Prostate gland (tissue), 2 donors: ENCODE measurements around the gene KRT12. TPM values are rescaled to one million over a fixed set of nuclear protein-coding genes. Genes with fewer than 3 reads are reported as not detected.

Experiments
- DNase-seq: peaks from one replicate; pipeline ENCODE4 v3.0.0-alpha.2; 2019; ENCODE audit warnings: low spot score
- H3K27ac ChIP-seq, 2 donors: fragments of 200-600 bp; sonication (generic); 2 replicates each; pipeline ENCODE4 v1.5.1; 2017 to 2019
- H3K27me3 ChIP-seq: fragments of 200-600 bp; sonication (generic); replicated peaks from 2 replicates; pipeline ENCODE4 v1.5.1; 2019; ENCODE audit not compliant: insufficient read depth
- H3K36me3 ChIP-seq, 2 donors: fragments of 200-600 bp; sonication (generic); 1 replicate in 1 of 2; 2 replicates in 1 of 2; pipeline versions ENCODE4 v1.5.1 to v1.8.1; 2017 to 2019
- H3K4me1 ChIP-seq: fragments of 200-600 bp; sonication (generic); replicated peaks from 2 replicates; pipeline ENCODE4 v1.5.1; 2019
- H3K4me3 ChIP-seq, 2 donors: fragments of 200-600 bp; sonication (generic); 2 replicates each; pipeline ENCODE4 v1.5.1; 2017 to 2019
- H3K9me3 ChIP-seq: fragments of 200-600 bp; sonication (generic); 2 replicates; pipeline ENCODE4 v1.5.1; 2017
- POLR2A ChIP-seq: fragments of 450-650 bp; IDR thresholded peaks from one replicate; pipeline ENCODE4 v1.6.1; 2016; ENCODE audit warnings: antibody characterized with exemption, mild to moderate bottlenecking
- POLR2AphosphoS5 ChIP-seq: sonication (generic); formaldehyde crosslinking; IDR thresholded peaks from one replicate; pipeline ENCODE4 v1.6.1; 2017; ENCODE audit warnings: antibody characterized with exemption
- WGBS: methylation state at CpG from one replicate; pipeline ENCODE4 v1.1.5; 2018; 5-methylcytosine and 5-hydroxymethylcytosine counted together
- intact Hi-C: fragments of 100-400 bp; cut with DNase I; formaldehyde crosslinking; loops from one replicate; pipeline ENCODE4 v1.14.2; 2022
- total RNA-seq, 2 donors: library from RNA; depleted of rRNA; stranded (reverse); fragments of >200 nt; gene quantifications; one replicate each; pipeline ENCODE4 v1.1.0, GENCODE V29; 2016
- TF ChIP-seq, protein P1 (sequence below), 4 experiments: fragments of 200-600 bp in 2 of 4; fragments of 450-650 bp in 2 of 4; sonication (generic) in 2 of 4; IDR thresholded peaks; 1 replicate in 3 of 4; 2 replicates in 1 of 4; pipeline ENCODE4 v1.5.1; 2016 to 2019; ENCODE audit warnings: antibody characterized with exemption in 4 of 4, mild to moderate bottlenecking in 2 of 4, moderate library complexity in 2 of 4

Gene KRT12
- total RNA-seq, 2 donors from 2014 or later: not detected

DNA sequence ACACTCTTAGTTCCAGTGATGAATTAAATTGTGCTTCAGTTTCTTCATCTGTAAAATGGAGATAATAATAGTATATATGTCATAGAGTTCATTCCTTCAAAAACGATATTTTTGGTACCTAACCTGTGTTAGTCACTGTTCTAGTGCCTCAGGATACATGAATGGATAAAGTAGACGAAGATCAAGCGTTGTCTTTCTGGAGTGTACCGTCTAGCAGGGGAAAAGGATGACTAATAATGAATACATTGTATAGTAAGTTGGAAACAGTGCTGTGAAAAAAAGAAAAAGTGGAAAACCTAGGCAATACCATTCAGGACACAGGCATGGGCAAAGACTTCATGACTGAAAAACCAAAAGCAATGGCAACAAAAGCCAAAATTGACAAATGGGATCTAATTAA is 53.2 kb downstream of the KRT12 start:
- H3K9me3 ChIP-seq: no peaks in the 10 kb centered on the region
- TF ChIP-seq POLR2AphosphoS5: no peak
- no peak for TF ChIP-seq POLR2A
- TF ChIP-seq, protein P1, sequence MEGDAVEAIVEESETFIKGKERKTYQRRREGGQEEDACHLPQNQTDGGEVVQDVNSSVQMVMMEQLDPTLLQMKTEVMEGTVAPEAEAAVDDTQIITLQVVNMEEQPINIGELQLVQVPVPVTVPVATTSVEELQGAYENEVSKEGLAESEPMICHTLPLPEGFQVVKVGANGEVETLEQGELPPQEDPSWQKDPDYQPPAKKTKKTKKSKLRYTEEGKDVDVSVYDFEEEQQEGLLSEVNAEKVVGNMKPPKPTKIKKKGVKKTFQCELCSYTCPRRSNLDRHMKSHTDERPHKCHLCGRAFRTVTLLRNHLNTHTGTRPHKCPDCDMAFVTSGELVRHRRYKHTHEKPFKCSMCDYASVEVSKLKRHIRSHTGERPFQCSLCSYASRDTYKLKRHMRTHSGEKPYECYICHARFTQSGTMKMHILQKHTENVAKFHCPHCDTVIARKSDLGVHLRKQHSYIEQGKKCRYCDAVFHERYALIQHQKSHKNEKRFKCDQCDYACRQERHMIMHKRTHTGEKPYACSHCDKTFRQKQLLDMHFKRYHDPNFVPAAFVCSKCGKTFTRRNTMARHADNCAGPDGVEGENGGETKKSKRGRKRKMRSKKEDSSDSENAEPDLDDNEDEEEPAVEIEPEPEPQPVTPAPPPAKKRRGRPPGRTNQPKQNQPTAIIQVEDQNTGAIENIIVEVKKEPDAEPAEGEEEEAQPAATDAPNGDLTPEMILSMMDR (IDR thresholded peaks at IDR 0.05): no peak
- H3K27me3 ChIP-seq: no peaks in the 10 kb centered on the region
- intact Hi-C loops: no loop called here
- no peak overlapping the region for H3K4me3 ChIP-seq
- peaks cover 5% of the 10 kb centered on the region for H3K4me1 ChIP-seq
- H3K36me3 ChIP-seq: no peaks in the 10 kb centered on the region
- 67% methylated on average over 4 of the region's 4 CpGs for WGBS
- DNase-seq: no peak
- H3K27ac ChIP-seq: no peak overlapping the region

DNA sequence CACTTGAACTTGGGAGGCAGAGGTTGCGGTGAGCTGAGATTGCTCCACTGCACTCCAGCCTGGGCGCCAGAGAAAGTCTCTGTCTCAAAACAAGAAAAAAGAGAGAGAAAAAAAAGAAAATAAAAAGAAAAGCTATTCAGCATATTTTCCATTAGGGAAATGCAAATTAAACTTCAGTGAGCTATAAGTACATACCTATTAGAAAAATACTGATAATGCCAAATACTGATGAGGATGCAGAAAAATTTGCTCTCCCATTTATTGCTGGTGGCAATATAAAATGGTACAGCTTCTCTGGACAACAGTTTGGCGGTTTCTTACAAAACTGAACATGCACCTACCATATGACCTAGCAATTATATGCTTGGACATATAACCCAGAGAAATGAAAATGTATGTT is 54.4 kb downstream of the KRT12 start:
- no peaks in the 10 kb centered on the region for H3K36me3 ChIP-seq
- TF ChIP-seq POLR2A: no peak
- TF ChIP-seq, protein P1 (IDR thresholded peaks at IDR 0.05): no peak
- no peak for TF ChIP-seq POLR2AphosphoS5
- no peak overlapping the region for H3K4me3 ChIP-seq
- H3K27ac ChIP-seq: no peak overlapping the region
- DNase-seq: no peak
- H3K4me1 ChIP-seq: peaks cover under 1% of the 10 kb centered on the region
- H3K9me3 ChIP-seq: no peaks in the 10 kb centered on the region
- WGBS: 87% methylated on average over 3 of the region's 3 CpGs
- intact Hi-C loops: no loop called here
- no peaks in the 10 kb centered on the region for H3K27me3 ChIP-seq

Other genes with a start within 250 kb of the KRT12 start
- gene SMARCE1, start 219.4 kb downstream of the KRT12 start, total RNA-seq: 10 to 100 TPM; 65.7 to 82.0 TPM
- gene KRT222, start 202.0 kb downstream of the KRT12 start, total RNA-seq: under 1 TPM; 0.05 to 0.91 TPM
- not detected for gene KRT24, start 163.5 kb downstream of the KRT12 start, total RNA-seq
- under 1 TPM in 1 of 2 donors, not detected in 1; 0.62 TPM for gene KRT25, start 111.9 kb downstream of the KRT12 start, total RNA-seq
- gene KRT26, start 95.0 kb downstream of the KRT12 start, total RNA-seq: under 1 TPM in 1 of 2 donors, not detected in 1; 0.28 TPM
- not detected for gene KRT27, start 84.7 kb downstream of the KRT12 start, total RNA-seq
- not detected for gene KRT28, start 67.3 kb downstream of the KRT12 start, total RNA-seq
- 10 to 100 TPM in 1 of 2 donors, 1 to 10 TPM in 1; 5.8 to 23.6 TPM for gene KRT10, start 44.6 kb downstream of the KRT12 start, total RNA-seq
- not detected for gene KRT20, start 18.0 kb upstream of the KRT12 start, total RNA-seq
- 10 to 100 TPM; 19.6 to 38.9 TPM for gene KRT23, start 70.4 kb upstream of the KRT12 start, total RNA-seq
- not detected for gene KRT39, start 99.7 kb upstream of the KRT12 start, total RNA-seq
- gene KRT40, start 117.1 kb upstream of the KRT12 start, total RNA-seq: under 1 TPM in 1 of 2 donors, not detected in 1; 0.74 TPM
- not detected for gene KRTAP3-3, start 126.9 kb upstream of the KRT12 start, total RNA-seq
- gene KRTAP3-2, start 132.7 kb upstream of the KRT12 start, total RNA-seq: not detected
- gene KRTAP3-1, start 141.9 kb upstream of the KRT12 start, total RNA-seq: not detected
- gene KRTAP1-5, start 160.0 kb upstream of the KRT12 start, total RNA-seq: under 1 TPM in 1 of 2 donors, not detected in 1; 0.51 TPM
- gene KRTAP1-4, start 163.0 kb upstream of the KRT12 start, total RNA-seq: not detected
- not detected for gene KRTAP1-3, start 167.7 kb upstream of the KRT12 start, total RNA-seq
- gene KRTAP1-1, start 174.2 kb upstream of the KRT12 start, total RNA-seq: 1 to 10 TPM in 1 of 2 donors, not detected in 1; 1.4 TPM
- gene KRTAP2-1, start 180.1 kb upstream of the KRT12 start, total RNA-seq: not detected
- gene KRTAP2-2, start 188.0 kb upstream of the KRT12 start, total RNA-seq: not detected
- gene KRTAP2-3, start 192.9 kb upstream of the KRT12 start, total RNA-seq: not detected
- not detected for gene KRTAP2-4, start 198.7 kb upstream of the KRT12 start, total RNA-seq
- gene KRTAP4-7, start 216.9 kb upstream of the KRT12 start, total RNA-seq: not detected
- gene KRTAP4-8, start 230.9 kb upstream of the KRT12 start, total RNA-seq: not detected
- not detected for gene KRTAP4-16, start 235.0 kb upstream of the KRT12 start, total RNA-seq
- not detected for gene KRTAP4-9, start 238.2 kb upstream of the KRT12 start, total RNA-seq